ENCODE data around the gene GSTO2.

The GSTO2 gene

DNA sequence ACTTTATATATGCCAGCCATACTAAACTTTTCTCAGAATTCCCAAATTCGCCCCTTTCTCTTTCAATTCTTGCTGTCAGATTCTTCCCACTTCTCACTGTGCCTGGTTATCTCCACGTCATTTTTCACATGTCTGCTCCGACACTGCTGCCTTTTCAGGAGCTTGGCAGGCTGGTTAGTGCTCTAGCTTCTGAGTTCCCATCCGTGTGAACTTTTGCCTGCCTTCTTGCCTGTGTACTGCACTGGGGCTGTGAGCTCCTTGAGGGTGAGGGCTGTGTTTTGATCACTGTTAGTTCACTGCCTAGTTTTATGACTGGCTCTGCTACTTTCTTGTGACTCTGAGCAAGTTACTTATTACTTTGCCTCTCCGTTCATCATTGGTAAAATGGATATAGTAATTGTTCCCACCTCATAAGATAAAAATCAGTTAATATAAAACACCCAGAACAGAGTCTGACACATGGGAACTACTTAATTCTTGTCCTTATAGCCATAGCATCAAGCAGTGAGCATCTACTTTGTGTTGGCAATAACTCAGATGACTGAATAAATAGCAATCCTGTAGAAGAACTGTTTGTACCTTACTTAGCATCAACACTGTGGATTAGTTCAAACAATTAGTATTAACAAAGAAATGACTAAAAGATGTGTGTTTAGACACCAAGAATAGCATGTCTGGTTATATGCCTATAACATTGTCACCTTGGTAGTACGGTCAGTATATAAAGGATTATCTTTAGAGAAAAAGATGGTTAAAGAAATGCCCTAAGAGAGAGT, 8.8 kb upstream of the GSTO2 start:
- peaks cover 78% of the 10 kb centered on the region for H3K36me3 ChIP-seq
- H4K20me1 ChIP-seq: peaks cover 66% of the 10 kb centered on the region
- H3K4me1 ChIP-seq: peaks cover 21% of the 10 kb centered on the region
- no peak overlapping the region for H3K27ac ChIP-seq
- H3K4me3 ChIP-seq: no peak overlapping the region
- no peak overlapping the region for H3K9ac ChIP-seq
- H3K27me3 ChIP-seq: no peaks in the 10 kb centered on the region
- no peaks in the 10 kb centered on the region for H3K9me3 ChIP-seq
- no peak for TF ChIP-seq Cebpa-rat (IDR thresholded peaks at IDR 0.05)
- no peak overlapping the region for H3K4me2 ChIP-seq

DNA sequence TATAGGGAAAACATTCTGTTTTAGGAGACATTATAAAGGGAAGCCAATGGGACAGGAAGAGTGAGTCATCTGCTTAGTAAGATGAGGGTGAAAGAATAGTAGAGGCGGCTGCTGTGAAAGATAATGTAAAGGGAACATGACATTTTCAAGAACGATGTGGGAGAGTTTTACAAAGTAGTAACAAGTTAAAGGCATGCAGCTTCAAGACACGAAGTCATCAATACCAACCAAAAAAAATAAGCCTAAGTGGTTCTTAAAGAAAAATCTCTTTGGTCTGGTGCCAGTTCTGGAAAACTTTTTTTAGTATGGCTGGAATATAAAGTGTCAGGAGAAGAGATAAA, 8.2 kb upstream of the GSTO2 start:
- H3K27me3 ChIP-seq: no peaks in the 10 kb centered on the region
- H3K9me3 ChIP-seq: no peaks in the 10 kb centered on the region
- H3K9ac ChIP-seq: no peak overlapping the region
- no peak overlapping the region for H3K4me2 ChIP-seq
- H3K4me1 ChIP-seq: peaks cover 19% of the 10 kb centered on the region
- no peak overlapping the region for H3K27ac ChIP-seq
- peaks cover 70% of the 10 kb centered on the region for H4K20me1 ChIP-seq
- no peak overlapping the region for H3K4me3 ChIP-seq
- peaks cover 83% of the 10 kb centered on the region for H3K36me3 ChIP-seq
- no peak for TF ChIP-seq Cebpa-rat (IDR thresholded peaks at IDR 0.05)

DNA sequence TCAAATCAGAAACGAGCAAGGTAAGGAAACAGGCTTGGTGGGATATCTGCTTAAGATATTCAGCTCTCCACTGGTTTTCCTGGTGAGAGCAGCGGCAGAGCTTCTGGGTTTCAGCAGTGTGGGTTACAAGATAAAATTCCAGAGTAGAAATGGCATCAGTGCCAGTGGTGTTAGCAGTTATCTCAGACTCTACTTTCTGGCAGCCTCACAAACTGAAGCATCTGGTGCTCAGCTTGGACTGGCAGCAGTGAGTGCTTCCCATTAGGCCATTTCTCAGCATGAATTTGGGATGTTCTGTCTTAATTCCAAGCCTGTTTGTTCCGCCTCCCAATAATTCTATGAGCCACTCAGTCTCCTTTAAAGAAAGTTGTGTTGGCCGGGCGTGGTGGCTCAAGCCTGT, 6.9 kb upstream of the GSTO2 start:
- Histone ChIP-seq H3K36me3 (peaks cover 94% of the 10 kb centered on the region), H3K4me2 (no peak overlapping the region), H3K4me1 (peaks cover 6% of the 10 kb centered on the region), H3K27me3 (no peaks in the 10 kb centered on the region), H3K4me3 (no peak overlapping the region), H3K9ac (no peak overlapping the region), H3K9me3 (no peaks in the 10 kb centered on the region), H4K20me1 (peaks cover 57% of the 10 kb centered on the region), H3K27ac (no peak overlapping the region)
- TF ChIP-seq Cebpa-rat (IDR thresholded peaks at IDR 0.05): no peak

DNA sequence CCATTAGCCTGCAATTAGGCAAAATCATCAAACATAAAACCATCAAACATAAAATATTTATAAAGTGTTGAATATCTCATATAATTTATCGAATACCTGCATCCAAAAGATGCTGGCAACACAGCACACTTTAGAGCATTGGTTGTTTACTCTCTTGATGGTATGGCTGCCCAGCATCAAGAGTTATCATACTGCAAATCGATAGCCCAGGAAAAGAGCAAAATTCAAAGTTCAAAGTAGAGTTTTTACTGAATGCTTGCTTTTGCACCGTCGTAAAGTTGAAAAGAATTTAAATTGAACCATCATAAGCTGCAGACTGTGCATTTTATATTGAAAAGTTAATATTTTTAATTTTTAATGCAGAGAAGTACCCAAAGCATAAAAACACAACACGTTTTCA, 4.2 kb upstream of the GSTO2 start:
- Histone ChIP-seq H3K27me3 (no peaks in the 10 kb centered on the region), H3K36me3 (peaks cover 84% of the 10 kb centered on the region), H3K27ac (no peak overlapping the region), H4K20me1 (peaks cover 47% of the 10 kb centered on the region), H3K4me3 (no peak overlapping the region), H3K9me3 (no peaks in the 10 kb centered on the region), H3K4me2 (no peak overlapping the region), H3K9ac (no peak overlapping the region), H3K4me1 (peaks cover 19% of the 10 kb centered on the region)
- TF ChIP-seq Cebpa-rat (IDR thresholded peaks at IDR 0.05): no peak

DNA sequence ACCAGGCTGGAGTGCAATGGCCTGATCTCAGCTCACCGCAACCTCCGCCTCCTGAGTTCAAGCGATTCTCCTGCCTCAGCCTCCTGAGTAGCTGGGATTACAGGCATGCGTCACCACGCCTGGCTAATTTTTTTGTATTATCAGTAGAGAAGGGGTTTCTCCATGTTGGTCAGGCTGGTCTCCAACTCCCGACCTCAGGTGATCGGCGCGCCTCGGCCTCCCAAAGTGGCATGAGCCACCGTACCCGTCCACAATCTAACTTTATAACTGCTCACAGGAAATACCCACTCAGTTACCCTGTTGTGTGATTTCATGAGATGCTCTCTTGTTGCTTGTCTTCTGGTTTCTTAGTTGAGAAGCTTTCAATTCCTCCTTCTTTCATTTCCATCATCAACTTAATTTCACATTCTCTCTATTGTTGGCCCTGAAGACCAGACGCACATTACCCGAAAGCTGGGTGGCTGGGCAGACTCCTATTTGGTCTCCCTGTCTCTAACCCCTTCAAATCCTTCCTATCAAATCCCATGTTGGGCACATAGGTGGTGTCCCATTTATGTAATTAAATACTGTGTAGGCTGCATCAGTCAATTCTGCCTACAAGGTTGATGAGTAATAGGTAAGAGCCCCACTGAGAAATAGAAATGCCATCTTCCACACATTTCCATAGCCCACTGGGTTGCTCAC, 1.1 kb upstream of the GSTO2 start:
- H3K4me2 ChIP-seq: peak overlapping the region; percentile 86
- peaks cover 24% of the 10 kb centered on the region for H4K20me1 ChIP-seq
- TF ChIP-seq Cebpa-rat (IDR thresholded peaks at IDR 0.05): no peak
- H3K9me3 ChIP-seq: no peaks in the 10 kb centered on the region
- H3K4me1 ChIP-seq: peaks cover 20% of the 10 kb centered on the region
- H3K27me3 ChIP-seq: no peaks in the 10 kb centered on the region
- H3K36me3 ChIP-seq: peaks cover 53% of the 10 kb centered on the region
- peak overlapping the region; percentile 83 for H3K4me3 ChIP-seq
- peak overlapping the region; percentile 85 for H3K9ac ChIP-seq
- H3K27ac ChIP-seq: peak overlapping the region; percentile 85

DNA sequence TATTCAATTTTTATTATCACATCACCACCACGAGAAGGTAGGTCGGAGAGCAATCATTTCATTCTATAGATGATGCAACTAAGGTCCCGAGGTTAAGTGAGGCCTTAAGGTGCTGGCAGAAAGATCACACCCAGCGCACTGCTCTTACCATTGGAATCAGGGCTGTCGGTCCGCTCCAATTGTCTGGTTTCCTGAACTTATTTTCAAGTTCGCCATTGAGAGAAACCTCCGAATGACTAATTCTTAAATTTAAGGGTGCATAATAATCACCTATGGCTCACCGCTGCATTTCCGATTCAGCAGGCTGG, 625 bp upstream of the GSTO2 start:
- Histone ChIP-seq H3K4me2 (peak overlapping the region; percentile 86), H3K27me3 (no peaks in the 10 kb centered on the region), H3K4me1 (peaks cover 20% of the 10 kb centered on the region), H3K36me3 (peaks cover 48% of the 10 kb centered on the region), H3K9ac (peak overlapping the region; percentile 85), H3K9me3 (no peaks in the 10 kb centered on the region), H3K27ac (peak overlapping the region; percentile 85), H4K20me1 (peaks cover 20% of the 10 kb centered on the region), H3K4me3 (peak overlapping the region; percentile 83)
- no peak for TF ChIP-seq Cebpa-rat (IDR thresholded peaks at IDR 0.05)

DNA sequence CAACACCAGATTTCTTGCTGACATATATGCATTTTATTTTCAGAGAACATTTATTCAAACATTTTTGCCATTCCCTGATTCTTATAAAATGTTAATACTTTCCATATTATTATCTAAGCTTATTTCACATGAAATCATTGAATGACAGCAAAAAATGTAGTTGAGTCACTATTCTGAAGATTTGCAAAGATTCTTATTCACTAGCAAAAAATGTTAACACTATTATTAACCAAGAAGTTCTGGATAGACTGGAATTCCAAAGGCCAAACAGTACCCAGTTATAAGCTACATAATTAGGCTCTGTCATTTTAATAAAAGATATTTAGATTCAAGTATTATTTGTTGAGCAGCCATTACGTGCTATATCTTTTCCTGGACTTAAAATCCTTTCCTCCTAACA, 4.3 kb downstream of the GSTO2 start:
- H3K9me3 ChIP-seq: no peaks in the 10 kb centered on the region
- H4K20me1 ChIP-seq: no peaks in the 10 kb centered on the region
- H3K9ac ChIP-seq: no peak overlapping the region
- no peak overlapping the region for H3K27ac ChIP-seq
- peaks cover 24% of the 10 kb centered on the region for H3K27me3 ChIP-seq
- no peak overlapping the region for H3K4me3 ChIP-seq
- peaks cover 8% of the 10 kb centered on the region for H3K4me1 ChIP-seq
- no peak overlapping the region for H3K4me2 ChIP-seq
- H3K36me3 ChIP-seq: peaks cover 2% of the 10 kb centered on the region; the same call in 1 of the 2 replicates
- no peak for TF ChIP-seq Cebpa-rat (IDR thresholded peaks at IDR 0.05)

DNA sequence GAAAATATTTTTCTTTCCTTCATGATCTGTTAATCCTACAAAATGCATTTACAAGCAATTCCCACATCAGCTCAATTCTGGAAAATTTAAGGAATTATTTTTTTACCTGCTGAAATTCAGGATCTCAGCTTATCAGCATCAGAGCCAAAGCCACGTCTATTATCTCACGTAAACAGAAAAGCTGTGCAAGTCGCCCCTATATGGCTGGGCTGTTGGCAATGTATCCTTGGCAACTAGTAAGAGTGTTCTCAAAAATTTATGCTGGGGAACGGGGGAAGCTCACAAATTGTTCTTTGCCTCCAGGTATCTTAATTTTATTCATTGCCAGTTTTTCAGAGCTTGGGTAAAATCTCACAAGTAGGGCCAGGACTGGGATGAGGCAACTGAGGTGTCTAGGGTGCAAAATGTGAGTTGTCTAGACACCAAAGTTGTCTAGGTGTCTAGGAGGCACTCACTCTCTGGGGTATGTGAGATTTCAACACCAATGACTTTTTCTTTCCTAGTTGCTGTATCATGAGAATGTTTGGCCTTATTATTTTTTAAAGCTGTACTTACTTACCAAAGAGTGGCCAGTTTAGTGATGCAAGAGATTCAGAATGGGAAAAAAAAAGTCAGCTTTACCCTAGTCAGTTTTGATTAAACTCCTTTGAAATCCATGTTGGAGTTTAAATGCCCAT, 5.1 kb downstream of the GSTO2 start:
- no peaks in the 10 kb centered on the region for H3K36me3 ChIP-seq
- H3K4me3 ChIP-seq: no peak overlapping the region
- no peak for TF ChIP-seq Cebpa-rat (IDR thresholded peaks at IDR 0.05)
- H3K4me1 ChIP-seq: peaks cover 6% of the 10 kb centered on the region; the same call in 1 of the 2 replicates
- H3K4me2 ChIP-seq: peak overlapping the region; percentile 47
- no peaks in the 10 kb centered on the region for H3K9me3 ChIP-seq
- H3K27me3 ChIP-seq: peaks cover 24% of the 10 kb centered on the region
- no peaks in the 10 kb centered on the region for H4K20me1 ChIP-seq
- H3K27ac ChIP-seq: no peak overlapping the region
- H3K9ac ChIP-seq: no peak overlapping the region

DNA sequence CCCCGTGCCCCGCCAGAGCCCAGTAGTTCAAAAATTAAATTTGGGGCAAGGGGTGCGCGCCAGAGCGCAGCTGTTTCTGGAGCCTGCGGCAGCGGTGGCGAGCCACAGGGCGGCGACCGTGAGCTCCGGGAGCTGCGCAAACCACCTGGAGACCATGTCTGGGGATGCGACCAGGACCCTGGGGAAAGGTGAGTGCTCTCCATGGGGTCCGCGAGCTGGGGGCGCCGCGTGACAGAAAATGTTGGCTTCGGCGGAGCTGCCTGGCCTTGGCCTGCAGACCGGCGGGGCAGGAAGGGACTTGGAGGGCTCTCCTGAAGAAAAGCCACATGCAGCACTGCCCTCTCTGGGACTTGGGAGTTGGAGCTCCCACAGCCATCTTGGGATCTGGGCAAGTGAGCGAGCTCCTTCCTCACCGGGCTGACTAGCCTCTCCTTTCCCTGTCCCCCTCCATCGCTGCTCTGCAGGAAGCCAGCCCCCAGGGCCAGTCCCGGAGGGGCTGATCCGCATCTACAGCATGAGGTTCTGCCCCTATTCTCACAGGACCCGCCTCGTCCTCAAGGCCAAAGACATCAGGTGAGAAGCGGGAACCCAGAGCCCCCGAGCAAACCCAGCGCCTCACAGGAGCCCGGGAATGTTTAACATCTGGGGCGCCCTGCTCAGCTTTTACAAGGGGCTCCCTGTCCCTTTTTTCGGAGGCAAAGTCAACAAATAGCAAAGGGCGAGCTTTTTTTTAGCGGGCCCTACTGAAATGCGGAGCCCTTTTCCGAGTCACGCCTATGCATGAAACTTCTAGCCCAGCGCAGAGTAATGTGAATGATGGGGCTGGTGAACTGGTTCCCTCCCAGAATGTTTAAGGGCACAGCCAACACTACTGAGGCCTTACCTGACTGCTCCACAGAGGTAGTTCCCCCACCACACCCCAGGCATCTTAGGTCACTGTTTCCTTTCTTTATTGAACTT, 6.1 kb downstream of the GSTO2 start:
- Histone ChIP-seq H3K4me1 (no peaks in the 10 kb centered on the region), H3K27ac (no peak overlapping the region), H3K4me3 (no peak overlapping the region), H3K9me3 (no peaks in the 10 kb centered on the region), H3K4me2 (peak overlapping the region; percentile 47), H4K20me1 (no peaks in the 10 kb centered on the region), H3K27me3 (peaks cover 24% of the 10 kb centered on the region), H3K9ac (no peak overlapping the region), H3K36me3 (no peaks in the 10 kb centered on the region)
- no peak for TF ChIP-seq Cebpa-rat (IDR thresholded peaks at IDR 0.05)
